Lower leg skin (tissue), 4 donors: ENCODE results near the gene ADAMTS17. TPM values are rescaled to one million over a fixed set of nuclear protein-coding genes. Genes with fewer than 3 reads are reported as not detected.

Source experiments
- DNase-seq, 2 donors: peaks; one replicate each; pipeline ENCODE4 v3.0.0-alpha.2; 2019; ENCODE audit warnings: low spot score in 2 of 2
- H3K4me3 ChIP-seq: fragments of 200-600 bp; sonication (generic); 2 replicates; pipeline ENCODE4 v1.5.1; 2017; ENCODE audit warnings: mild to moderate bottlenecking, low read depth; ENCODE audit not compliant: poor library complexity, severe bottlenecking
- POLR2A ChIP-seq, 2 donors: fragments of 450-650 bp; IDR thresholded peaks; one replicate each; pipeline ENCODE4 v1.6.1; 2016 to 2017; ENCODE audit warnings: antibody characterized with exemption in 2 of 2, mild to moderate bottlenecking in 1 of 2, moderate library complexity in 1 of 2
- WGBS, 2 donors: methylation state at CpG; one replicate each; pipeline ENCODE4 v1.1.5; 2018; 5-methylcytosine and 5-hydroxymethylcytosine counted together
- intact Hi-C: fragments of 100-400 bp; cut with DNase I; formaldehyde crosslinking; loops from one replicate; pipeline ENCODE4 v1.15.0; 2023; ENCODE audit warnings: low total_unique reads
- total RNA-seq, 4 donors: library from RNA; depleted of rRNA; stranded (reverse); fragments of >200 nt; gene quantifications; one replicate each; pipeline ENCODE4 v1.1.0, GENCODE V29; 2016
- TF ChIP-seq, protein P1 (sequence below), 3 donors: fragments of 450-650 bp; IDR thresholded peaks; one replicate each; pipeline ENCODE4 v1.5.1; 2016; ENCODE audit warnings: antibody characterized with exemption in 3 of 3, mild to moderate bottlenecking in 3 of 3, moderate library complexity in 2 of 3

The ADAMTS17 gene
- total RNA-seq, 4 donors from 2014 or later: 3.5 to 7.8 (median 3.9) TPM

DNA sequence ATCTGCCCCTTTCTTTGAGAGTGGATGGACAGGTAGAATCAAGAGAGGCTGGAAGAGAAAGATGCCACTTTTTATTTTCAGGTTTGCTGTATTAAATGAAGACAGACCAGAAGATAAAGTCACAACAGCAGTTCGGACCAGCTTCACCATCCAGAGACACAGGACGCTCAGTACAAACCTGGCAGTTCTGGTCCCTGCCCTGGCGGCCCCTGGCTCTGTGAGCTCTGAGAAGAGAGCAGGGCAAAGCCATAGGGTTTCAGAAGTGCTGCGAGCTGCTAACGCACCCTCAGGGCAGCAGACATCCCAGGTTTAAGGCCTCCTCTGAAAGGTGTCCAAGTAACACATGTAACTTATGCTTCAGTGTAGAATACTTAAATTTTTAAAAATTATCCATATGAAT, 216.8 kb downstream of the ADAMTS17 start:
- WGBS, 2 donors: 86 to 91% methylated on average over 5 of the region's 5 CpGs
- TF ChIP-seq, protein P1, sequence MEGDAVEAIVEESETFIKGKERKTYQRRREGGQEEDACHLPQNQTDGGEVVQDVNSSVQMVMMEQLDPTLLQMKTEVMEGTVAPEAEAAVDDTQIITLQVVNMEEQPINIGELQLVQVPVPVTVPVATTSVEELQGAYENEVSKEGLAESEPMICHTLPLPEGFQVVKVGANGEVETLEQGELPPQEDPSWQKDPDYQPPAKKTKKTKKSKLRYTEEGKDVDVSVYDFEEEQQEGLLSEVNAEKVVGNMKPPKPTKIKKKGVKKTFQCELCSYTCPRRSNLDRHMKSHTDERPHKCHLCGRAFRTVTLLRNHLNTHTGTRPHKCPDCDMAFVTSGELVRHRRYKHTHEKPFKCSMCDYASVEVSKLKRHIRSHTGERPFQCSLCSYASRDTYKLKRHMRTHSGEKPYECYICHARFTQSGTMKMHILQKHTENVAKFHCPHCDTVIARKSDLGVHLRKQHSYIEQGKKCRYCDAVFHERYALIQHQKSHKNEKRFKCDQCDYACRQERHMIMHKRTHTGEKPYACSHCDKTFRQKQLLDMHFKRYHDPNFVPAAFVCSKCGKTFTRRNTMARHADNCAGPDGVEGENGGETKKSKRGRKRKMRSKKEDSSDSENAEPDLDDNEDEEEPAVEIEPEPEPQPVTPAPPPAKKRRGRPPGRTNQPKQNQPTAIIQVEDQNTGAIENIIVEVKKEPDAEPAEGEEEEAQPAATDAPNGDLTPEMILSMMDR (IDR thresholded peaks at IDR 0.05): no peak
- no peak for TF ChIP-seq POLR2A (IDR thresholded peaks at IDR 0.05)
- H3K4me3 ChIP-seq: no peak overlapping the region
- intact Hi-C loops: no loop called here
- no peak for DNase-seq

DNA sequence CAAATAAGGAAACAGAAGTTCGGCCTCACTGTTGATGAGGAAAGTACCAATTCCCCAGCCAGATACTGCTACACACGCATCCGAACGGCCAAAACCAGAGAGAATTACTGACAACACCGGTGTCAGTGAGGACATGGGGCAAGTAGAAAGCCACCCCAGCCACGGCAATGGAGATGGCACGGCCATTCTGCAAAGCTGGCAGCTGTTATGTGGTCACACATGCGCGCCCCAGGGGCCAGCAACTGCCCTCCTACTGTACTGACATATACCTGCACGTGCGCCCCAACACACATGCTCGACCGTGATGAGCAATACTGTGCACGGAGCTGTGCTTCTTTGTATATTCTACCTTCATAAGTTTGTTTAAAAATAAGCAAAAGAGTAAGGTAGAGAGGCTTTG, 217.4 kb downstream of the ADAMTS17 start:
- no peak overlapping the region for H3K4me3 ChIP-seq
- no peak for DNase-seq
- intact Hi-C loops: no loop called here
- TF ChIP-seq, protein P1 (IDR thresholded peaks at IDR 0.05): no peak
- TF ChIP-seq POLR2A (IDR thresholded peaks at IDR 0.05): no peak
- WGBS, 2 donors: 93 to 94% methylated on average over 14 of the region's 14 CpGs

DNA sequence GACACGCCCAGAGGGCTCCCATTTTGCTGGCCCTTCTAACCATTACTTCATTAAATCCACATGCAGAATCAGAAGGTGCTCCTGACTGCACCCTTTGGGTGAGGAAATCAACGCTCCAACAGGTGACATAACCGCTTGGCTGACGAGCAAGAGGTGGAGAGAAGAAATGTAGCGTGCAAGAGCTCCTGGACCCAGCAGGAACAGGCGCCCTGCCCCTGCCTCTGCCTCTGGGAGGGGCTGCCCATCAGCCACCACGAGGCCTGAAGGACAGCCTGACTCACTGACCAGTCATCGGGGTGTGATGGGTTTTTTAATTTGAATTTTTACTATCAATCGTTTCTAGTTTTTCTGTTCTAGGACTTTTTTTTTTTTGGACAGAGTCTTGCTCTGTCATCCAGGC, 218.2 kb downstream of the ADAMTS17 start:
- no peak for DNase-seq
- 78 to 85% methylated on average over 9 of the region's 9 CpGs for WGBS, 2 donors
- TF ChIP-seq POLR2A (IDR thresholded peaks at IDR 0.05): no peak
- TF ChIP-seq, protein P1 (IDR thresholded peaks at IDR 0.05): no peak
- H3K4me3 ChIP-seq: no peak overlapping the region
- intact Hi-C loops: no loop called here

DNA sequence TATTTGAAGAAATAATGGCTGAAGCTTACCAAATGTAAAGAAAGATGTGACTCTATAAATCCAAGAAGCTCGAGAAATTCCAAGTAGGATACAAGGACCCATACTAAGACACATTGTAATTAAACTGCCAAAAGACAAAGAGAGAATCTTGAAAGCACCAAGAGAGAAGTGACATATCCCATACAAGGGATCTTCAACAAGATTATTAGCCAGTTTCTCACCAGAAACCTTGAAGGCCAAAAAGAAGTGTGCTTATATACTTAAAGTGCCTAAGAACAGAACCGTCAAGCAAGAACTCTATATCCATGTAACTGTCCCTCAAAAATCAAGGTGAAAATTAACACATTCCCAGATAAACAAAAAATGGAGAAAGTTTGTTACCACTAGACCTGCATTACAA, 220.5 kb downstream of the ADAMTS17 start:
- WGBS, 2 donors: 95 to 96% methylated on average over 2 of the region's 2 CpGs
- TF ChIP-seq POLR2A (IDR thresholded peaks at IDR 0.05): no peak
- TF ChIP-seq, protein P1 (IDR thresholded peaks at IDR 0.05): no peak
- no peak overlapping the region for H3K4me3 ChIP-seq
- DNase-seq: no peak
- intact Hi-C loops: no loop called here

DNA sequence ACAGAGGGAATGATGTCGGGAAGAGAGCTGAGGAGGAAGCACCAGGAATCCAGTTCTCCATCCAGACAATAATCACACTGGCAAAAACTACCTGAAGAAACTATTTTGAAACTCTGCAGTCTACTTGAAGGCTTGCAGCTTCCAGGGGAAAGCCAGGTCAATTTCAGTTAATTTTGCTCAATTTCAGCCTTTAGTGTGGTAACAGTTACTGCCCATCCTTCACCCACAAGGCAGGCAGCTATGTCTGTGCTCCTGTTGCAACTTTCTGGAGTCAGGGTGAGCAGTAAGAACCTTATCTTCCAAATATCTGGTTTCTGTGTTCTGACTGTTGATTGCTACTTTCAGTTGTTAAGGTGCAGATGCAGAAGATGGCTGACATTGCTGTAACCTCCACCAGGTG, 221.7 kb downstream of the ADAMTS17 start:
- 97 to 100% methylated on average over 1 of the region's 1 CpG for WGBS, 2 donors

DNA sequence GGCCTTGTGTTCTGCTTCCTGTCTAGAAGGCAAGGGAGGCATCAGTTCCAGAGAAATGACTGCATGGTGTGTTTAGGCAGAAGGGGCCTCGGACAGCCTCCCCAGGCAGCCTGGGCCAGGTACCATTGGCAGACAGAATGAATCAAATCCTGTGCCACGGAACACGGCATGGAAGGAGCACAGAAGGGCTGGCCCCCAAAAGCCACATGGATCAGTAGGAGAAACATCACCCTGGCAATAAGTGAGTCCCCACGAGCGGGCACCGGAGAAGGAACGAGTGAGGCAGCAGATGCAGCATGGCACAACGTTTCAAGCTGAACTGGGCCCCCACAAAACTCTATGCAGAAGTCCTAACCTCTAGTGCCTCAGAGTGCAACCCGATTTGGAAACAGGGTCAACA, 223.2 kb downstream of the ADAMTS17 start:
- DNase-seq: no peak
- intact Hi-C loops: no loop called here
- H3K4me3 ChIP-seq: no peak overlapping the region
- WGBS, 2 donors: 85 to 86% methylated on average over 9 of the region's 9 CpGs
- TF ChIP-seq, protein P1 (IDR thresholded peaks at IDR 0.05): no peak
- no peak for TF ChIP-seq POLR2A (IDR thresholded peaks at IDR 0.05)

More for the DNA sequence above, 221.7 kb downstream of the ADAMTS17 start:
- TF ChIP-seq, protein P1 (IDR thresholded peaks at IDR 0.05): no peak
- no peak for TF ChIP-seq POLR2A (IDR thresholded peaks at IDR 0.05)
- intact Hi-C loops: no loop called here
- H3K4me3 ChIP-seq: no peak overlapping the region
- no peak for DNase-seq
